ENCODE data around the gene ST6GALNAC2.
"Not testable (repeated sequence)": the region's sequence is repeated elsewhere in the genome, so short reads cannot be mapped to it uniquely, and the experiment has no call there.

ST6GALNAC2 gene

DNA sequence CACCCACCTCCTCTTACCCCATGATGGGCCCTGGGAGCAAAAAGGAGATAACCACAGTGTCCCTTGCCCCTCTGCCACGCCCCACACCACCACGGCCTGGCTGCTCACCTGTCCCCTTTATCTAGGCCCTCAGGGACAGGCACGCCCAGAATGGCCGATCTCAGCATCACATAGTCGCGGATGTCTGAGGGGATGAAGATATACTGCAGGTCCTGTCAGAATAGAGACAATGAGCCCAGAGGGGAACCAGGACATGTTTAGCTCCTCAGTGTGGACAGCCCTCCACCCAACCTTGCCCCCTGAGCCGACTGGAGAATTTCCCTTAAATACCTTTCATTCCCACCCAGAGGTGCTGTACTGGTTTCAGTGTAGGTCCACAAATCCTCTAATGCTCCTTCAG lies 15.2 kb downstream of the ST6GALNAC2 start:
- DNase-seq = no peak

DNA sequence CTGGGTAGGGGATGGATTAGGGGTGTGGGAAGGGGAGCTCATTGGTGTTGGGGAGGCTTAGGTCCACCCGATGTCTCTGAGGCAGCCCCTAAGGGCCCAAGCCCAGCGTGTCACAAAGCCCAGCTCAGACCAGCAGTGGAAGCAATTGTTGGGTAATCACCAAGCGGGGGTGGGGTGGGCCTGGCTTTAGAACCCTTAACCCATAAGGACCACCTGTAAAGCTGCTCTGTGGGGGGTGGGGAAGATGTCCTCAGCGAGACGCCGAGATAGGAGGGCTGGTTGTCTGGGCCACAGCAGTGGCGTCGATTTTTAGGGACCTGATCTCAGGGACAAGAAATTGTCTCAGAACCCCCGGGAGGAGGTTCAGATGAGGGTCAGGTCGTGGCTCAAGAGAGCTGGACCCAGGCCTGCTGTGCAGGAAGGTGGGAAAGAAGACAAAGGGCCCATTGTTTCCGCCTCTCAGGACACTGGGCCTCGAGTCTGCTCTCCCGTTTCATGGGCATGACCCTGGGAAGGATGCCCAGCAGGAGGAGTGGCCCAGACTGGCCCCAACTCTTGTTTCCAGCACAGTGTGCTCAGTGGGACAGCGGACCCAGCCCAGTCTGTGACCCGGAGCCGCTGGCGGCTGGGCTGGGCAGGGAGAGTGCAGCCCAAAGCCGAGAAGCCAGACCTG lies 15.9 kb downstream of the ST6GALNAC2 start:
- DNase-seq = no peak

DNA sequence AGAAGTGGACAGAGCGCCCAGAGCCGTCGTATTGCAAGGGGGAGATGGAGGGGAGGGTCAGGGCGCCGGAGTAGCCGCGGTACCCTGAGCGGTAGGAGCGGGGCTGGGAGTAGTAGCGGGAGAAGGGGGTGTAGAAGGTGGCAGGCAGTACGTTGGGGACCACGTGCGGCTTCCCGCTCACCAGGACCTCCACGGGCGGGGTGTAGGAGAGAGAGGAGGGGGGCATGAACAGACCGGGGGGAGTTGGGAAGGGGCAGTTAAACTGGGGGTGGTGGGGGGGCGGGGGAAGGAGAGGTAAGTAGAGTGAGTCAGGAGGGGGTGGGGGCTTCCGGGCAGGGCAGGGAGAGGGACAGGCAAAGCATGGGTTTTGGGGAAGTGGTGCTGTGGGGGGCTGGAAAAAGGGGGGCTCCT lies 16.8 kb downstream of the ST6GALNAC2 start:
- no peak for DNase-seq

DNA sequence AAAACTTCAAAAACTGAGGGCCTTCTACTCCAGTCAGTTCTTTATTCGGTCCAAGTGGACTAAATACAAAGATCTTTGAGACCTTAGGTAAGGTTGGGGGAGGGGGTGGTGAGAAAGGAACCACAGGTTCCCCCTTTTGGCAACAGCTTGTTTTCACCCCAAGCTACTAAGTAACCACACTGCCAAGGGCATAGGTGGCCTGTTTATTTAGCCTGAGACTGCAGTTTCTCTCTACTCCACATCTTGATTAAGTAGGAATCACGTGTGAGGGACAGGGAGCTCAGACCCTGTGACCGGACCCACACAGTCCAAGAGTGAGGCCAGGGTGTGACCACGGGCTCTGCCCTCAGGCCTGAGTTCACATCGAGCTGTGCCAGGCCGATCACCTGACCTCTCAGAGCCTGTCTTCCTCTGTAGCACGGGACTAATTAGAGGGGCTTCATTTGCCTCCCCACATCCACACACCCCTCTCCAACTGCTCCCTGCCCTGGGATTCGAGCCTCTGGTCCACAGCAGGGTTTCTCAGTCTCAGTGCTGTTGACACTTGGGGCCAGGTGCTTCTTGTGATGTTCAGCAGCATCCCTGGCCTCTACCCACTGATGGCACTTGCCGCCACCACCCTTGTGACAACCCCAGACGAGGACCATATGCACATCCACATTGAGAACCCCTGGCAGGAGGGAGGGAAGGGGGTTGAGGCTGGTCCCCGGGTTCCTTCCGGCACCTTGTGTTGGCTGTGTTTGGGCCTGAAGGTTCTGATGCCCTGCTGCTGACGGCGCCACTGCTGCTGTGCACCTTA lies 17.8 kb downstream of the ST6GALNAC2 start:
- no peak for DNase-seq

DNA sequence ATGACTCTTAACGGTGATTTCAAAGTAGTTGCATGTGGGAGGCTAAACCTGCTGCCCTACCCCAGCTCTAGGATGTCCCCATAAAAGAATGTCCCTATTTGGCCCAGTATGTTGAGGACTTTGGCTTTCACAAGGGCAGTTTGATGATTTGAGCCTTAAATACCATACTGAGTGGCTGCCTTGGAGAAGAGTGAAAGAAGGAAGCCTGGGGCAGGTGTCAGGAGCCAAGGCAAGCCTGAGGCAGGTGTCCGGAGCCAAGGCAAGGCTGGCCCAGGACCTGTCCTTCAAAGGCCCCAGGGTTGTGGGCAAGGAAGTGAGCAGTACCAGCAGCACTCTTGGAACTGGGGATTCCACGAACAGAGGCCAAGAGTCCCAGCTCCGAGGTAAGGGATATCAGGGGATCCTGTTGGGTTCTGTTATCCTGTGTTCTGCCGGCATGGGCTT lies 18.6 kb downstream of the ST6GALNAC2 start:
- no peak for DNase-seq

DNA sequence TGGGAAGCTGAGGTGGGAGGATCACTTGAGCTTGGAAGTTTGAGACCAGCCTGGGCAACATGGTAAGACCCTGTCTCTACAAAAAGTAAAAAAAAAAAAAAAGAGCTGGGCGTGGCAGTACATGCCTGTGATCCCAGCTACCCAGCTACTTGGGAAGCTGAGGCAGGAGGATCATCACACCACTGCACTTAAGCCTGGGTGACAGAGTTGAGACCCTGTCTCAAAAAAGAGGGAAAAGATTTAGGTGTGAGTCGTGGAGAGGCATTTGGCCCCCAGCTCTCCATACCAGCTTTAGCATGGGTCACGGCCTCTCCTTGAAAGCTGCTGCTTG lies 19.1 kb downstream of the ST6GALNAC2 start:
- no peak for DNase-seq

DNA sequence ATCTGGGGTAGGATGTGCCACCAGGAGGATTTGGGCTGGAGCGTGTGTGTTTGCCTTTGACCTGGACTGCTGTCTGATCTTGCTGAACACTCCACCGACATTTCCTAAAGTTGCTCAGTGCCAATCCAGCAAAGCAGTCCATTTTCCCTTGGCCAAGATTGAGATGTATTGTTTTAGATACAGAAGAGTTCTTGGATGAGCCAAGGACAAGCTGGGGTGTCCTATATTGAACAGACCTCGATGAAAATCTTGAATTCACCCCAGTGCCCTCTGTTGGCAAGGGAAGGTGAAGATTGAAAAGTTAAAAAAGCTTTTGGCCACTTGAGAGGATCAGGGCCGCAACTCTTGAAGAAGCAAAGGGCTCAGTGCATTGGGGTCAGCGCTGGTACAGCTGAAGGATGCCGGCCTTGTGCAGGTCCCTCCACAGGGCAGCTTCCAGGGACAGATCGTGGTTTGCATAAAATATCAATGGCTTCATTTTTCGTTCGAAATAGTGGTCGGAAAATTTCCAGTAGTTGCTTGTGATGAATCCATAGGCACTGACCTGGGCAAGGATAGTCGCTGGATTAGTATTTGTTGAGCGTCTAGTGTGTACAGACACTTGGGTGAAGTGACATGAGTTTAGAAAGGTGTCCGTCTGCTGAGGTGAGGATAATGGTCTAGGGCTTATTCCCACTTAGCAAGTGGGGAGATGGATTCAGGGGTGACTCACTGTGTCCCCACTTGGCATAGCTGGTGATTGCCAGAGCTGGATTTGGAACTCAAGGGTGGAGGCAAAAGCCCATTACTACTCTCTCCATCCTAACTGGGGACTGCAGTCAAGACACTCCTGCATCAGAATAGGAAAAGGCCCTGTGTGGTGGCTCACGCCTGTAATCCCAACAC lies 19.7 kb downstream of the ST6GALNAC2 start:
- DNase-seq = no peak

DNA sequence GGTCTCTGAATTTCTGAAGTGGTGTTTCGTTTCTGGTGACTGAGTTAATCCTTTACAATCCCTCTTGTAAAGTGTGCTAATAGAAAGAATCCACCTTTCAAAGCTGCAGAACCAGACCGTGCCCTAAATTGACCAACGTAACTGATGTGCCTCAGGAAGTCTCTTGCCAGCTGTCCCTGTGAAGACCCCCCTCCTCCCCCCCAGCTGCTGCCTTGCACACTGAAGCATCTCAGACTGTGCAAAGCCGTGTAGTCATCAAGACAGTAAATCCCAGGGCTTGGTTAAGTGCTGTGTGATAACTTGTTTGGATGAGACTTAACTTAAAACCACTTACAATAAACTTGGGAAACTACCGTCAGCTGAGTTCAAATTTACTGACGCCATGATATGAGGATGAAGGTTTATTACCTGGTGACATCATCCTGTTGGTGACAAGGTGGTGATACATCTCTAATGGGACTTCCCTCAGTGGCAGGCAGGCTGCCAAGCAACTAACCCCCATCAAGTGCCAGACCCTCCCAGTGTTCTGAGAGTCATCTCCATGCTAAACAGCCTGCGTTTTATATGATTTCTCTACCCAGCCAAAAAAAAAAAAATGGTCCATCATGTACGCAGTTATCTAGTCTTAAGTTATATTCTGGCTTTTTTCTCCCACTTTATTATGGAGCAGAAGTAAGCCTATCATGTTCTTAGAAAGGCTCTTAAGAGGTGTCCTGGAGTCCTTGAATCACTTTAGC lies 20.5 kb downstream of the ST6GALNAC2 start:
- DNase-seq = not testable (repeated sequence)

DNA sequence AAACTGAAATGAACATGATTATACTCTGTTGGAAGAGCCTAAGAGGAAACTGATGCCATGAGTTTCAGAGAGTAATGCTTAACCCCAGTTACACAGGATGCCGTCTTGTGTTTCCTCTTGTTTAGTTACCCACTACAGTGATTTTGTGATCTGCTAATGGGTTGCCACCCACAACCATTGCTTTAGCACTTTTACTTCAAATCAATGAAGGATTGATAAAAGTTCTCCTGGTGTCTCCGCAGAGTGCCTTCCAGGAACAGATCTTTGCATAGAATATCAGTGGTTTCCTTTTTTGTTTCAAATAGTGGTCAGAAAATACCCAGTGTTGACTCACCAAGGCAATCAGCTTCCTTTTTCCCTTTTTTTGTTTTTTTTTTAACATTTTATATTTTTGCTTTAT lies 22.3 kb downstream of the ST6GALNAC2 start:
- not testable (repeated sequence) for DNase-seq

DNA sequence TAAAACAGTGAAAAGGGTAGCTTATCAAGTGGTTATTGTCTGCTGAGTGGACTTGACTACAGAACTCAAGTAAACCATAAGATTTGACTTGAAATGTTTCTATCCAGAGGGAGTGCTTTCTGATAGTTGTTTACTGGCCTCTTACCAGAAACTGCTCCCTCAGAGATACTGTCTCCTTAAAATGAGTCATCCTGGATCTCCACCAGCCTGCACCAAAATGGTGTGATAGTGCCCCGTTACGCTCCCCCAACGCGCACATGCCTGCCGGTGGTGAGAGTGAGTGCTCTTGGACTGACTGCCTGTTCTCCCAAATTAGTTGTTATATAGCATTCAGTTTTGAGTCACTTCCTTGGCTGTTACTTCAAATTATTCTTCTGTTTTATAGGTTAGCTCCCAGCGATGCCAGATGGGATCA lies 22.9 kb downstream of the ST6GALNAC2 start:
- DNase-seq = no peak

DNA sequence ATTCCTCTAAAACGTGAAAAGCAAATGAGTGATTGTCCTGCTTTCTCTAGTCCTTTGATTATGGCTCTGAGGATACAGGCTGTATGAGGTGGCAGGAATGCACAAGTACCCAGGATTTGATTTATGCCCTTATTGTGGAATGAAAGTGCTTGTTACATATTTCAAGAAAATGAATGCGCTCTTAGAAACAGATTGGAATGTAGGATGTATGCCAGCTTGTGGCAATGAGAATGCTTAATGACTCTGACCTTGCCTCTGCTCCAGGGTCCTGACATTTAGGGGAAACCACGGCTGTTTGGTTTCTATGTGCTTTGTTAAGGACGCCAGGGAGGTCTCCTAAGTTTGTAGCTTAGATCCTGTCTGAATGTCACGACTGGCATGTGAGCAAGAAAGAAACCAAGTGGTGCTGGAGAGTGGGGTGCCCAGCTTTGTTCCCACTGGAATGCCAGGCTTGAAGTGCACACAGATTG lies 23.8 kb downstream of the ST6GALNAC2 start:
- no peak for DNase-seq

DNA sequence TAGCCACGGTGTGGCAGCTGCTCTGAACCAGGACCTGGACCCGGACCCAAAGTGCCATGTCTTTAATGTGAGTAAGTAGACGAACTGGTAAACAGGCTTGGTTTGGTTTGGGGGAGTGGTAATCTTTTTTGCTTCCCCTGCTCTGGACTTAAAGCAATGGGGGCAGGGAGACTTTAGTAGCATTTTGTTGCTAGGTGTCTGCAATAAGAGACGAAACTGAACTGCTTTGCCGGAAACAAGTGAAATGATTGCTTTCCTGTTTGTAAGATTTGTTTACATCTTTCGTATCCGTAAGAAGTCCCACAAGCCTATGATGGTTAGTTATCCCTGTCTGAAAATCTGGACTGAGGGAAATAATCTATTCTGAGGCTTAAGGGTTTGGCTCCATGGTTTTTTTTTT lies 24.3 kb downstream of the ST6GALNAC2 start:
- DNase-seq = no peak

DNA sequence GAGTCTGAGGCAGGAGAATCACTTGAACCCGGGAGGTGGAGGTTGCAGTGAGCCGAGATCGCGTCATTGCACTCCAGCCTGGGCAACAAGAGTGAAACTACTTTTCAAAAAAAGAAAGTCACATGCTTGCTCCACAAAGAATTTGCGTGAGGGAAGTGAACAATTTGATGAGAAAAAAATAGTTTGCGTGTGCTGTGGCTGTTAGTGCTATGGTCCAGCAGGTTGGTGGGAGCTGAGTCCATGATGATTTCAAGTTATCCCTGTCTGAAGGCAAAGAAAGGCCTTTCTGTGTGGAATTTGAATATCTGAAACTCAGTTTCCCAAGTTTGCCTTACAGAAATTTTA lies 24.8 kb downstream of the ST6GALNAC2 start:
- DNase-seq = no peak

DNA sequence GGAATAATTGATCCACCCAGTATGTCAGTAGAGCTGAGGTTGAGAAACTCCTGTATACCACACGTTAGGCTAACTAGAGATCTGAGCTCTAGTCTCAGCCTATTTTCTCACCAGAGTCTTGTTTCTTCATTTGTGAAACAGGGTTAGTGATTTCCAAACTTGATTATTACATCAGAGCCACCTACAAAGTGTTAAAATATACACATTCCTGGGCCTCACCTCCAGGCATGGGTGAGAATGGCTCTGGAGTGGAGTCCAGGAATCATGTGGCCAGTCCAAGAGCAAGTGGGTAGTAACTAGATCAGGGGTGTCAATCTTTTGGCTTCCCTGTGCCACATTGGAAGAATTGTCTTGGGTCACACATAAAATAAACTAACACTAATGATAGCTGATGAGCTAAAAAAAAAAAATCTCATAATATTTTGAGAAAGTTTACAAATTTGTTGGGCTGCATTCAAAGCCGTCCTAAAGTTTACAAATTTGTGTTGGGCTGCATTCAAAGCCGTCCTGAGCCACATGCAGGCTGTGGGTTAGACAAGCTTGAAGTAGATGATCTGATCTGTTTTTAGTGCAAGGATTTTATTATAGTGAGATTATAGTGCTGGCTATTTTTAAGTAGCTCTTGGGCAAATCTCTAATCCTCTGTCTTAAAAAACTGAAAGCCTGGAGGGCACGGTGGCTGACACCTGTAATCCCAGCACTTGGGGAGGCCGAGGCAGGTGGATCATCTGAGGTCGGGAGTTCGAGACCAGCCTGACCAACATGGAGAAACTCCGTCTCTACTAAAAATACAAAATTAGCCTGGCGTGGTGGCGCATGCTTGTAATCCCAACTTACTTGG lies 25.4 kb downstream of the ST6GALNAC2 start:
- no peak for DNase-seq

DNA sequence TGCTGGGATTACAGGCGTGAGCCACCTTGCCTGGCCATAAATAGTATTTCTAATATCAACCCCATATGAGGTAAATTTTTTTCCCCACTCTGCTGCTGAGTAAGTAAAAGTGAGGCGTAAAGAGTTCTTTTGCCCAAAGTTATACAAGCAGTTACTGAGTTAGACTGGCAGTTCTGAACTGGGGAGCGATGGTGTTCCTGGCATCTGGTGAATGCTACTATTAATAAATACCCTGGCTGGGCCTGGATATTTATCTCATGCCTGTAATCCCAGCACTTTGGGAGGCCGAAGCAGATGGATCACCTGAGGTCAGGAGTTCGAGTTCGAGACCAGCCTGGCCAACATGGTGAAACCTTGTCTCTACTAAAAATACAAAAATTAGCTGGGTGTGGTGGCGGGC lies 26.2 kb downstream of the ST6GALNAC2 start:
- DNase-seq = not testable (repeated sequence)

DNA sequence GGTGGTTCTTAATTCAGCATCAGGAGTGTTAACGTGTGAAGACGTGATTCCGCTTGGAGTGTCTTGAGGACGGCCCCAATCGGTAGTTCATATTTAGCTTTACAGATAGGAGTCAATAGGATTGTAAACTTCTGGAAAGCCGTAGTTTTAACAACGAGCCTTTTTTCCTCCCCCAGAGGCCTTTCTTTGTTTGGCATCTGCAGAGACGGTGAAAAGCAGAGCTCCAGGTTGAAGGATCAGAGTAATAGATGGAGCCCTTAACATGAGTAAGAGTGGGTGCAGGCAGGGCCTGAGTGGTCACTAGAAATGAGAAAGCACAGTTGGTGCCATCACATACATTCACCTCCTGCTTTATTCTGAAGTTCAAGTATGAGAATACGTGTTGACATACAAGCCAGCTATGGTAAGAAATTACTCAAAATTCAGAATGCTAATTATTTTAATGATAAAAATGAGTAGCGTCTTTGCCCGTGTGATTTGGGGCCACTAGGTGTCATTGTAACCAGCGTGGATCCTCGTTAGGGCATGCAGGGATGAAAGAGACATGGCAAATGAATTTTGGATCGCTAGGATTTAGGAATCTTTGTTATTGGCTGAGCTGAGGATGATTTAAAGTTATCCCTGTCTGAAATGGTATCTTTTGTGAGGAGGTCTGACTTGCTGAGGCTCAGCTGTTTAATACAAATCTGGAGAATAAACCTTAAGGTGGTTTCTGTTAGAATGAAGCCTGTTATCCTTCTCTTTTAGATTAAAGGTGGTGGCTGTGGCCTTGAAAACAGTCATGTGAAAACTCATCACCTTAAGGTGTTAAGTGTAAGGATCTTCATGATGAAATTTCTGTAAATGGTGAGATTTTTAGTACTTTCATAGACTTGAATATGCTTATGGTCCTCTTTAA lies 27.2 kb downstream of the ST6GALNAC2 start:
- DNase-seq = no peak

DNA sequence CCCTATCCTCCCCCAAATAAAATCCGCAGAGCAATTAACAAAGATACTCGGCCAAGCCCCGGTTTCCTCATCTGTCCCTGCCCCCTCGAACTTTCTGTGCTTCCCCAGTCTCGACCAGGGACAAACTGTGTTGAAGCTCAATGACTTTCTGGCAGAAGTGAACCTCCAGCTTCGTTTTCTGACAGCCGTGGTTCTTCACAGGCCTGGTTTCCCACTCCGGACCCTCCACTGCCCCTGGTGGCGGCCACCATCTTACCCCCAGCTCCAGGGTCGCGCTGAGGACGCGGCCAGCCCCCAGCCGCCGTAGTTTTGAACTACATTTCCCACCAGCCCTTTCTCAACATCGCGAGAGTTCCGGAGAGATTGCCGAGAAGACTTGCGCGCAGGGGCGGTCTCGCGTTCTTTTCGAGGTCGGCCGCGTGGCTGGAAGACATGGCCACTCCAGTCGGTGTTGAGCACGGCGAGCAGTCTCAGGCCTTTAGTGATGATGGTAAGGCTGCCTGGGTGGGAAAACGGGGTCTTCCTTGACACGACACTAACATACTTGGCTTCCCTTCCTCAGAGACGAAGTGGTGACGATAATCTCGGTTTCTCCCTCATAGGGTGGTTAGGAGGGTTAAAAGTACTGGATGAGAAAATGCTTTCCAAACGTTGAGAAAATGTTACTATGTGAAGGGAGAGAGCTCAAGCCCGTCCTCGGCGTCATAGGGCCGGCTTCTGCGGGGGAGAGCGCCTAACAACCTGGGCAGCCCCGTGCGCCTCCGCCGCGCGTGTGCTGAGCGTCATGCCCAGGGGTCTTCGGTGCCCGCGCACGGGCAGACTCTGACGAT lies 28.1 kb downstream of the ST6GALNAC2 start:
- DNase-seq = peak; percentile 52 to 89

DNA sequence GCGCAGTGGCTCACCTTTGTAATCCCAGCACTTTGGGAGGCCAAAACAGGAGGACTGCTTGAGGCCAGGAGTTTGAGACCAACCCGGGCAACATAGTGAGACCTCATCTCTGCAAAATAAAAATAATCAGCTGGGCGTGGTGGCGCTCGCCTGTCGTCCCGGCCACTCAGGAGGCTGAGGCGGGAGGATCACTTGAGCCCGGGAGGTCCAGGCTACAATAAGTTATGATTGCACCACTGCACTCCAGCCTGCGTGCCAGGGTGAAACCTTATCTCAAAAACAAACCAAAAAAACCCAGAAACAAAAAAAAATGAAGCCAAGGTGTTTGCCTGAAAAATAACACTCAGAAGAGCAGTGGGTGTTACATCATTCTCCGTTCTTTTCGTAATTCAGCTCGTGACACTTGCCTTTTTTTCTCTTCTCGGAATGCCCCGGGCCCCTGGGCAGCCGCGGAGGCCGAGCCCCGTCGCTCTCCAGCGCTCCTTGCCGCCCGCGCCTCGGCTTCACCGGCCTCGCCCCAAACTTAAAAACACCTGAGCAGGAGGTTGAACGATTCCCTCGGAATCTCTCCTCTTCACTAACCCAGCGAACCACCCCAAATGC lies 28.8 kb downstream of the ST6GALNAC2 start:
- no peak for DNase-seq

DNA sequence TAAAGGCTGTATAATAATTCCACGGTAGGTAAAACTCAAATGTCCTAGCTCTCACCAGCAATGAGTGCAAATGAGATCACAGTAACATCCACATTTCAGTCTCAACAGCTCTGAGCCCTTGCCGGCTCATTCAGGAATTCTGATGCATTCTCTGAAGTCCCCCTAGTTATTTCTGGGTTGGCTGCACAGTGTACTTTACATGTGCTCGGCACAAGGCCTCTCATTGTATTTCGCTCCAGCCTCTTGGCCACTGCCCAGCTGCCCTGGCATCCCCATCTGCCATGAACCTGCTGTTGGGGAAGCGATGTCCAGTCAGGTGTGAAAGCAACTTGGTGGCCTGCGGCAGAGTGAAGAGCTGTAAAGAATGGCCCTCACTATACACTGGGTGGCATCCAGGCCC lies 31.5 kb downstream of the ST6GALNAC2 start:
- DNase-seq = no peak
